HAP-1 (cell line): ENCODE measurements around the gene CAMK1D.
A peak's percentile ranks its signal among the peaks of the same experiment; 100 is the strongest.

Experiments
- DNase-seq, 2 experiments: peaks; one replicate each; pipeline ENCODE4 v3.0.0-alpha.2; 2016 to 2020; ENCODE audit warnings: low spot score in 2 of 2
- H3K27me3 ChIP-seq: fragments of 250-450 bp; sonication (Bioruptor Pico); 2 replicates; pipeline ENCODE4 v1.5.1; 2020; ENCODE audit warnings: low read depth, mild to moderate bottlenecking, moderate library complexity
- H3K36me3 ChIP-seq: fragments of 250-450 bp; sonication (Bioruptor Pico); replicated peaks from 2 replicates; pipeline ENCODE4 v1.5.1; 2020; ENCODE audit warnings: mild to moderate bottlenecking
- H3K4me1 ChIP-seq: fragments of 250-450 bp; sonication (Bioruptor Pico); 2 replicates; pipeline ENCODE4 v1.5.1; 2020; ENCODE audit warnings: mild to moderate bottlenecking
- H3K4me3 ChIP-seq: fragments of 250-450 bp; sonication (Bioruptor Pico); 2 replicates; pipeline ENCODE4 v1.5.1; 2020; ENCODE audit warnings: mild to moderate bottlenecking, moderate library complexity
- H3K9me3 ChIP-seq: fragments of 250-450 bp; sonication (Bioruptor Pico); 2 replicates; pipeline ENCODE4 v1.5.1; 2020; ENCODE audit warnings: mild to moderate bottlenecking, moderate library complexity
- in situ Hi-C: fragments of 300-500 bp; cut with MboI; formaldehyde crosslinking; loops from 3 replicates; pipeline ENCODE4 v1.14.3; 2020; ENCODE audit warnings: low sequenced_read_pairs, inconsistent platforms, mixed read lengths

The CAMK1D gene

DNA sequence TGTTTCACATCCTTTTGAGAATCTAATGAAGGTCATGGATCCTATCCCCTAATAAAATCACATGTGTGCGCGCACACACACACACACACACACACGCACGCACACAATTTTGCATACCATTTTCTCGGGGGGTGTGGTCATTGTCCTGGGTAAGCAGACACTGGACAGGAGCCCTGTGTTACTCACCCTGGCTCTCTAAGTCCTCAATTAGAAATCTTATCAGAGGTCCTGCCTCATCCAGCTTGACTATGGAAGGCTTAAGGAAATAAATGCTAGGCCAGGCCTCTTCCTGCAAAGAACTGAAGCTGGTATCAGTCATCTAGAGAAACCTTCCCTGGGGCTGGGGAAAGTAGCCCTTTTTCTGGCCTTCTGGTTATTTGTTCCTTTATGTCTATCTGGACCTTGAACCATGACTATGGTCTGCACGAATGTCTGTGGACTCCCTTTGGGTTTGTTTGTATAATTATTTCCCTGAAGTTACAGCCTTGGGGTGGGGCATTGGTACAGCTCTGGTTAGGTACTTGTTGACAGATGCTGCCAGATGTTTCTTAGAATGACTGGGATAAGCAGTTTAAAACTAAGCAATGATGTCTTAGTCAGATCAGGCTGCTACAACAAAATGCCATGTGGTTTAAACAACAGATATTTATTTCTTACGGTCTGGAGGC, 443.7 kb downstream of the CAMK1D start:
- no peaks in the 10 kb centered on the region for H3K27me3 ChIP-seq
- no peak overlapping the region for H3K4me3 ChIP-seq
- DNase-seq = no peak
- in situ Hi-C loops = no loop called here
- no peaks in the 10 kb centered on the region for H3K9me3 ChIP-seq
- H3K4me1 ChIP-seq = no peaks in the 10 kb centered on the region
- no peaks in the 10 kb centered on the region for H3K36me3 ChIP-seq

DNA sequence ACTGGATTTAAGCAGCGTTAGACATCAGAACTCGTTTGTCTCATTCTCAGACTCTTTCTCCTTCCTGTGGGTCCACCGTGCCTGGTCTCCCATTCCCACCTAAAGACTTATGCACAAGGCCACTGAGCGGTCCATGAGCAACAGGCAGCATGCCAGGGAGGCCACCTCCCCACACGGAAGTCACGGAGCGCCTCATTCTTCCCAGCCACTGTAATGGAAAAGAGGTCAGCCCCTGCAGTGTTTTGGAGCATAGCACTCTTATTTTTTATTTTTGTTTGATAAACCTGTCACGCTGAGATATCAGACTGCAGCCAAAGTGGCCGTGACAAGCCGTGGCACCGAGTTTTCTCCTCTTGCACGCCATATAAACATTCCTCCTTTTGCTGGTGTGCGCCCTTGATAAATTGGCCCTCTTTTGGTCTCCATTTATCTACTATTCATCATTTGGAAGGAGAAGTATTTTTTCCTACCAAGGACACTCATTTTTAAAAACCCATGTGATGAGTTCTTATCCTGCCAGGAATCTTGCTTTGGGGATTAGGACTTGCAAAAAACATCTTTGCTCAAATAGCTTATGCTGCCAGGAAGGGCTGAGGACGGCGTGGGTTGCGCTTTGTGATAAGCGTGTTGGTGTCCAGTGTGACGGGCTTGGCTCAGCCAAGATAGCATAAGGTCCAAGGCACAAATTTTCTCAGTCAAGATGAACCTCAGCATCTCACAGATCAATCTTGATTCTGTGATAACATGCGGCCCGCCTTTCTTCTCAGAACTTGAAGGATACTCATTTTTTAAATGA, 446.2 kb downstream of the CAMK1D start:
- in situ Hi-C loops = no loop called here
- Histone ChIP-seq H3K4me1 (no peaks in the 10 kb centered on the region), H3K4me3 (no peak overlapping the region), H3K9me3 (no peaks in the 10 kb centered on the region), H3K36me3 (no peaks in the 10 kb centered on the region), H3K27me3 (no peaks in the 10 kb centered on the region)
- no peak for DNase-seq

DNA sequence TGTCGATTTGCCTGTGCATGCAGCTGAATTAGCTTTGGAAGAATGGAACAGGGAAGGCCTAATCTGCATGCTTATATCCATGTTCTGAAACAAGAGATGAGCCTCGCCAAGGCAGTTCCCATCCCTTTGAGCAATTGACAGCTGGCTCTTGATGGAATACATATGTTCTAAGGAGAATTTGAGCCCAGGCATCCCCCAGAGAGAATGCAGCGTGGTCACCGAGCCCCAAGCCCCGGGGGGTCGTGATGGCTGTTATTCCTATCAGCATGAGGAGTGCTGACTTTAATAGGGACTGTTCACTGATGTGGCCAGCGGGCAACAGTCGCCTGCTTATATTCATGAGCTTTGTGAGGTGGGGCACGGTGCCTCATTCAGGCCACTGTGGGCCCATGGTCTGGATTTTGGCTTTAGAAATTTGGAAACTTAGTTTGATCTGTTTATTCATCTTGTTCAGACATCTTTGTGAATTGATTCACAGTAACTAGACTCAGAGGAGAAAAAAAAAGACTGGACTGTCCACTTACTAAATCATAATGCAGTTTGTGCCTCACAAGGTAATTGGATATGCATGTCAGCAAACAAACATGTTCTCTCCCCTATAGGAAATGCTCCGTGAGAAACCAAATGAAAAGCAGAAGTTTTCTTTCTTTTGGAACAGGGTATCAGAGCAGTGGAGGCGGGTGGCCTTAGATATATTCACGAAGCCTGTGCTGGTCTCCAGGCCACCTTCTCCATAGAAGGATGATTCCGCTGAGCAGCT, 447.2 kb downstream of the CAMK1D start:
- H3K4me3 ChIP-seq = no peak overlapping the region
- H3K4me1 ChIP-seq = no peaks in the 10 kb centered on the region
- H3K36me3 ChIP-seq = no peaks in the 10 kb centered on the region
- in situ Hi-C loops = no loop called here
- no peak for DNase-seq
- H3K9me3 ChIP-seq = no peaks in the 10 kb centered on the region
- H3K27me3 ChIP-seq = no peaks in the 10 kb centered on the region

DNA sequence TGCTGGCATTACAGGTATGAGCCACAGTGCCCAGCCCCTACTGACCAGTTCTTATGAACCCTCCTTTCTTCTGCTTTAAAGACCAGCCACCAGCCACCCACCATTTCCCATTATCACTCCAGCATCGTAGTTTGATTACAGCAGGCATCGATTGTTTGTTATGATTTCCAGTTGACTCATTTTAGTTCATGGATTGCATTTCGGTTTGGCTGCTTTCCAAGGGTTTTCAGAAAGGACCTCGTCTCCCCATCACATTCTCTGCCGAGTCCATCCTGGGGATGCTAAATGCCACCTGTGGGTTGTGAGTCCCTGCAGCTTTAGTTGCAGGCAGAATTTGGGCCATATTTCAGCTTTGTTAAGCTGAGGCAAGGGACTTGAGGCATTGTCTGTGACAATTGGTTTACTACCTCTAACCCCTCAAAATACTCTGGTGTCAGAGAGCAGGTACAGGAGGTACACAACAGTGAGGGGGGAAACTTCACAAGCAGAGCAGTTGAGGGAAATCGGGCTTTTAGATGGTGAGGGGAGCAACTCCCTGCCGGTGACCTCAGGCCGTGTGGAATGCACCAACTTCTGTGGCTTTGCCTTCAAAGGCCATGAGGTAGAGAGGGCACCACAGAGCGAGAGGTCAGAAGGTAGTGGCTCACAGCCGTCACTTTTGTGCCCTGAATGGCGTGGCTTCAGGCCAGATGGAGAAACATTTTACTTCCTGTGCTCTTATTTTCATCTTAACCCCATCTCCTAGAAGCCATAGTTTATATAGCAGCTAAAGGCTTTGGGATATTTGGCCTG, 448.3 kb downstream of the CAMK1D start:
- Histone ChIP-seq H3K36me3 (no peaks in the 10 kb centered on the region), H3K27me3 (no peaks in the 10 kb centered on the region), H3K9me3 (no peaks in the 10 kb centered on the region), H3K4me1 (no peaks in the 10 kb centered on the region), H3K4me3 (no peak overlapping the region)
- in situ Hi-C loops = no loop called here
- no peak for DNase-seq

DNA sequence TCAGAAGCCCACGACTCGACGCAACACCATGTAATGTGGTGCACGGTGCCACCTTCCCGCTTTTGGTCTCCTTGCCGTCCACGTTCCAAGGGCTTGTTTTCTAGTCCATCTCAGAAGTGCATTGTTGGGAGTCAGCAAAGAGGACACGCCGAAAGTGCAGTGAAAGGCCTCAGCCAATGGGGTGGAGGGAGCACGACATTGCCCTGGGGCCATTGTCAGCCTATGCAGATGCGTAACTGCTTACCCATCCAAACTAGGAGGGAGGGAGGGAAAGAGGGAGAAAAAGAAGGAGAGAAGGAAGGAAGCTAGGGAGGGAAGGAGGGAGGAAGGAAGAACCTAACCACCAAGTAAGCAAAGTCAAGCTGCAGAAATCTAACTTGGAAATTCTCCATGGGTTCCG, 449.8 kb downstream of the CAMK1D start:
- in situ Hi-C loops = no loop called here
- Histone ChIP-seq H3K27me3 (no peaks in the 10 kb centered on the region), H3K4me3 (no peak overlapping the region), H3K4me1 (no peaks in the 10 kb centered on the region), H3K9me3 (no peaks in the 10 kb centered on the region), H3K36me3 (no peaks in the 10 kb centered on the region)
- DNase-seq = peak in 1 of 2 experiments; percentile 24

DNA sequence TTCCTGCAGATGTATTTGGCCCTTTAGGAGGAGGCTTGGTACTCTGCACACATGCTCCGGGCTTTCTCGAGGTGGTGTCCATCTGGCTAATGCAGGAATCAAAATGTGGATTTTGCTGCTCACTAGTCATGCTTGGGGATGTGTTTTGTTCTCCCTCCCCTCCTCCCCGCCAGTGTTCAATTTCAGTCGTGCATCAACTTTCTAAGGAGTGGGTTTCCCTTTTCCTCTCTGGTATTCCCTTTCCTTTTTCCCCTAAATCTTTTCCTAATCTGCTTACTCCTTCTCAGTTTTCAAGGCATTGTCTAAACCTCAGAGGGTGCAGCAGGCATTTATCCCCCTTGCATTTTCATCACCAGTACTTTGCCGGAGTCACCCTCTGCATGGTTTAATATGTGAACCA, 450.4 kb downstream of the CAMK1D start:
- no peak for DNase-seq
- in situ Hi-C loops = no loop called here
- no peak overlapping the region for H3K4me3 ChIP-seq
- no peaks in the 10 kb centered on the region for H3K4me1 ChIP-seq
- H3K36me3 ChIP-seq = no peaks in the 10 kb centered on the region
- no peaks in the 10 kb centered on the region for H3K27me3 ChIP-seq
- no peaks in the 10 kb centered on the region for H3K9me3 ChIP-seq

DNA sequence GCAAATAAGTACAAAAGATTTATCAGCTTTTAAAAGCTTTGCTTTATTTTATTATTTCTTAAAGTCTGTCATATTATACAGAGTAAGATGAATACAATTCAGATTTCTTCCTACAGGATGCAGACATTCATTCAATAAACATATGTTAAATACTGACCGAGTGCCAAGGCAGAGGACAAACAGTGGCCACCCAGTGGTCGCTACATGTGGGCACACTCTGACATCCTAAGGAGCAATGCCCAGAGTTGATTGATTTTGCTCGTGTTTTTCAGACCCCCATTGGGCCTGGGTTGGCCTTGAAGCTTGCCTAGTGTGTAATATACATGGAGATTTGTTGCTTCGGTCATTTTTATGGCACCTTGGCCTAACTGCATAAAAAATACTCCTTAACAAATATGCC, 451.0 kb downstream of the CAMK1D start:
- Histone ChIP-seq H3K27me3 (no peaks in the 10 kb centered on the region), H3K4me3 (no peak overlapping the region), H3K36me3 (no peaks in the 10 kb centered on the region), H3K4me1 (no peaks in the 10 kb centered on the region), H3K9me3 (no peaks in the 10 kb centered on the region)
- no peak for DNase-seq
- in situ Hi-C loops = no loop called here

DNA sequence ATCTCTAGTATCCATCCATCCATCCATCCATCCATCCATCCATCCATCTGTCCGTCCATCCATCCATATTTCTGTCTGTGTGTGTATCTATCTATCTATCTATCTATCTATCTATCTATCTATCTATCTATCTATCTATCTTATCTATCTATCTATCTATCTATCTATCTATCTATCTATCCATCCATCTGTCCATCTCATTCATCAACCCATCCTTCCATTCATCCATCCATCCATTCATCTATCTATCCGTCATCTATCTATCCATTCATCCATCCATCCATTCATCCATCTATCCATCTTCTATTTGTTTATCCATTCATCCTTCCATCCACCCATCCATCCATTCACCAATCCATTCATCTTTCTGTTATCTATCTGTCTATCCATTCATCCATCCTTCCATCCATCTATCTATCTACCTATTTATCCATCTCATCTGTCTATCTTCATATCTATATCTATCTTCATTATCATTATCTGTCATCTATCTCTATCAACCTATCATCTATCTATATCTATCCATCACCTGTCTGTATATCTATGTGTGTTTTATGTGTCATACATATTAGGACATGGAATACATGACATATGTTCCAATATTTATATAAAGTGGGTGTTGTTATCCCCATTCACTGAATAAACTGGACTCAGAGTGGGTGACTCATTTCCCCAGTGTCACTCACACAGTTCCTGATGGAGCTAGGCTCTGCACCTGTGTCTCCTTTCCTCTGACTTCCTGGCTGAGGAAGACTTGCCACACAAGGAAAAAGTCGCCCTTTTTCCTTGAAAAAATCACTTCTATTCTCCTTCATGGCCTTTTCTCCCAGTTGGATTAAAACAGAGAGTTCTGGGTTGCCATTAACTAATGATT, 452.1 kb downstream of the CAMK1D start:
- H3K36me3 ChIP-seq = no peaks in the 10 kb centered on the region
- no peaks in the 10 kb centered on the region for H3K4me1 ChIP-seq
- no peaks in the 10 kb centered on the region for H3K27me3 ChIP-seq
- no peak for DNase-seq
- H3K9me3 ChIP-seq = no peaks in the 10 kb centered on the region
- no peak overlapping the region for H3K4me3 ChIP-seq
- in situ Hi-C loops = no loop called here

DNA sequence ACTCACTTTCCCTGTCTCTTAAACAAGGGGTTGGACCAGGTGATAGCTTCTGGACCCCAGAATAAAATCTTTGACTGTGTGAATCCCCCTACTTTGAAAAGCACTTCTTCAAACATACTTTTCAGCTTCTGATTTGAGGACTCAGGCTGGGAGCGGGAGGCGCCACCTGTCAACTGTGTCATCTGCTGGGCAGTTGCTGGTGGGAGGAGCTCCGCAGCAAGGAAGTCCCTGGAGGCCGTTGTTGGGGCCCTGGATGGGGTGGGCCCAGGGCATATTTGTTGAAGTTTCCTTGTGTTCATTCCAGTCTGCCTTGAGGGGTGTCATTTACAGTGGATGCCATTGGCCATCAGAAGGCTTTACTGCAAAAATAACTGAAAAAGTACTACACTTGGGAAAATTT, 454.4 kb downstream of the CAMK1D start:
- no peak overlapping the region for H3K4me3 ChIP-seq
- in situ Hi-C loops = no loop called here
- no peaks in the 10 kb centered on the region for H3K4me1 ChIP-seq
- no peaks in the 10 kb centered on the region for H3K36me3 ChIP-seq
- H3K9me3 ChIP-seq = no peaks in the 10 kb centered on the region
- no peak for DNase-seq
- H3K27me3 ChIP-seq = no peaks in the 10 kb centered on the region

DNA sequence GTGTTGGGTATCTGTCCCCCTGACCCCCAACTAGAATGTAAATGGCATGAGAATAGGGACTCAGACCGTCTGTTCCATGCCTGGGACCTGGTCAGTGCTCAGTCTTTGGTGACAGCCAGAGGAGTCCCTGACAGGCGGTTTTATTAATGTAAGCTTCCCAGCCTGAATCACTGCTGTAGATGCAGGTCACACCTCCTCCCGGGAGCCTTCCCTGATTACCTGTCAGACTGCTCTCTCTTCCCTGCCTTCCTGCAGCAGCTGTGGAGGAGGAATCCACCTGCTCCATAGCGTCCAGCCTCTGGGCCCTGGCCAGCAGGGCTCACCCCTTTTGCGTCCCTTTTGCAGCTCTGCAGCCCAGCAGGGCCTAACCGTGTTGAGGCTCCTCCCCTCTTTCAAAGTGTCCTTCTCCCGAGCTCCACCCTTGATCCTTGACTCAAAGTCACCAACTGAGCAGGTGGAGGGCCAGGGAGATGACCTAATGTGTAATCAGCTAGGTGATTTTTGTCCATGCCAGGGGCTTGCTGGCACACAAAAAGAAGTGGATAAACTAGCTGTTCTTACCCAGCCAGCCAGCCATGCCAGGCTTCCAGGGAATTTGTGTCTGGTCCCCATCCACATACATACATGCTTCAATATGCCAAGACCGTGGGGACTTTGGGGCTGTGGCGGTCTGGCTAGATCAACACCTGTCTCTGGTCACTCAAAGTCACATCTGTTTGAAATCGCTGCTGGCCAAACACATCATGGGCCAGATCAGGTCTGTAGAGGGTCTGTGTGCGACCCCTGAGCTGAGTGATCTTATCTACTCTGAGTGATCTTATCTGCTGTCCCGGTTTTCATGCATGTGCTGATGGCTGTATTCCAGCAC, 457.1 kb downstream of the CAMK1D start:
- Histone ChIP-seq H3K4me3 (no peak overlapping the region), H3K9me3 (no peaks in the 10 kb centered on the region), H3K27me3 (no peaks in the 10 kb centered on the region), H3K36me3 (no peaks in the 10 kb centered on the region), H3K4me1 (no peaks in the 10 kb centered on the region)
- no peak for DNase-seq
- in situ Hi-C loops = no loop called here

DNA sequence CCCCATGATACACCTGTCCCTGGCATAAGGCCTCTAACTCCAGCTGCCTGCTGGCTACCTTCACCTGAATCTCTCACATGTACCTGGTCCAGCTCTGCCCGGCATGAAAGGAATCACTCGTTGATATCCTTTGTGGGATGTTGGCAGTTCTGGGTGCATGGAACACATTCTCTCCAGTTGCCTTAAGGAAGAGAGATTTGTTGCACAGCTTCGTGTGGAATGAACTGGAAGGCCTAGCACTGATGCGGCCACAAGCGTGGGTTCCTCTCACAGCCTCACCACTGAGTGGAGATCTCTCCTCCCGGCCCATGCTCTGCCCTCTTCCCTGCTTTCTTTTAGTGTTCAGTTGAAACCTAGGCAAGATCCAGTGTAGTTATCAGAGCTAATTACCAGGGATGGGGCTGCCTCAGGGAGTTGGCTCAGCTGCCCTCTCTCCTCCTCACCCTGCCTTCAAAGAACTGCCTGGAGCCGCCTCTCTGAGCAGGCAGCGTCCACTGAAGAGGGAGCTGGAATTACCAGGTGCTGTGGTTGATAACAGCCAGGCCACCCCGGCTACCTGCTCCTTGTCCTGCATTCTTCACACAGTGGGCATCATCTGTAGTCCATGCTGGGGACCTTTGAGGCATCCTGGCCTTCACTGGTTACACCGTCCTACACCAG, 457.9 kb downstream of the CAMK1D start:
- no peak overlapping the region for H3K4me3 ChIP-seq
- H3K27me3 ChIP-seq = no peaks in the 10 kb centered on the region
- in situ Hi-C loops = no loop called here
- H3K4me1 ChIP-seq = no peaks in the 10 kb centered on the region
- H3K9me3 ChIP-seq = no peaks in the 10 kb centered on the region
- no peak for DNase-seq
- H3K36me3 ChIP-seq = no peaks in the 10 kb centered on the region
